ENCODE data around the gene NXF1.

The NXF1 gene

GRCh38 chr11:62842171-62842741, 37.0 kb upstream of the NXF1 start:
- CTCF ChIA-PET = interaction anchor here (0.6 to 1.9 kb wide), 4 partner anchors 19 to 945 kb away, joined by 3 to 7 read pairs (median 4); no protein-coding TSS in a partner anchor
- POLR2A ChIA-PET = interaction anchor here (0.8 to 3.4 kb wide), 15 partner anchors 9 to 289 kb away, joined by 3 to 182 read pairs (median 16); partner anchors contain the start of genes EML3, LBHD1, NXF1 and SLC3A2
- TF ChIP-seq PRDM1 (tag by site-specific recombination; IDR thresholded peaks at IDR 0.05) (peak; percentile 81), ZNF175 (tag by site-specific recombination; IDR thresholded peaks at IDR 0.05) (no peak), ZNF292 (tag by site-specific recombination; IDR thresholded peaks at IDR 0.05; ENCODE audit: borderline replicate concordance, low read depth) (no peak), ZFHX2 (tag by site-specific recombination; conservative IDR thresholded peaks at IDR 0.05) (peak; percentile 58), ZNF560 (tag by site-specific recombination; IDR thresholded peaks at IDR 0.05; ENCODE audit: borderline replicate concordance) (no peak), BCL6B (tag by site-specific recombination; IDR thresholded peaks at IDR 0.05) (no peak), KLF1 (tag by site-specific recombination; IDR thresholded peaks at IDR 0.05) (no peak), ZNF701 (tag by site-specific recombination; IDR thresholded peaks at IDR 0.05) (no peak), ATF2 (tag by site-specific recombination; IDR thresholded peaks at IDR 0.05; ENCODE audit: low read depth) (no peak), ZNF558 (tag by site-specific recombination; IDR thresholded peaks at IDR 0.05) (no peak), ZNF223 (tag by site-specific recombination; IDR thresholded peaks at IDR 0.05) (no peak), ZNF248 (tag by site-specific recombination; IDR thresholded peaks at IDR 0.05) (no peak), ZBTB6 (tag by site-specific recombination; IDR thresholded peaks at IDR 0.05) (no peak), ZNF362 (tag by site-specific recombination; IDR thresholded peaks at IDR 0.05) (no peak), YY2 (tag by site-specific recombination; IDR thresholded peaks at IDR 0.05) (no peak), ZNF776 (tag by site-specific recombination; IDR thresholded peaks at IDR 0.05; ENCODE audit: borderline replicate concordance) (no peak), ZEB2 (tag by site-specific recombination; IDR thresholded peaks at IDR 0.05) (no peak), ZBTB48 (tag by site-specific recombination; IDR thresholded peaks at IDR 0.05) (no peak), ZNF341 (tag by site-specific recombination; IDR thresholded peaks at IDR 0.05; ENCODE audit: low read depth) (0 out of 2 replicates have a peak, but pooled peaks have one; percentile 20), ZNF629 (tag by site-specific recombination; IDR thresholded peaks at IDR 0.05) (no peak), ZNF530 (tag by site-specific recombination; IDR thresholded peaks at IDR 0.05; ENCODE audit: low read depth) (no peak), ZNF571 (tag by site-specific recombination; IDR thresholded peaks at IDR 0.05) (no peak), ZNF16 (tag by site-specific recombination; IDR thresholded peaks at IDR 0.05; ENCODE audit: low read depth) (no peak), ZNF174 (tag by site-specific recombination; IDR thresholded peaks at IDR 0.05) (no peak), WT1 (tag by site-specific recombination; IDR thresholded peaks at IDR 0.05) (no peak), ZNF26 (tag by site-specific recombination; IDR thresholded peaks at IDR 0.05) (no peak), ZNF157 (tag by site-specific recombination; IDR thresholded peaks at IDR 0.05) (no peak), ZNF324 (tag by site-specific recombination; IDR thresholded peaks at IDR 0.05) (0 out of 2 replicates have a peak, but pooled peaks have one; percentile 26), HOXC10 (CRISPR knock-in tag; IDR thresholded peaks at IDR 0.05) (no peak), ZNF707 (tag by site-specific recombination; IDR thresholded peaks at IDR 0.05) (no peak), KLF8 (tag by site-specific recombination; IDR thresholded peaks at IDR 0.05) (no peak)

More at GRCh38 chr11:62842171-62842741, 37.0 kb upstream of the NXF1 start:
- no peaks in the 10 kb centered on the region for H3K9me3 ChIP-seq (ENCODE audit: control insufficient read depth, insufficient read depth, low read depth, low read length)
- peaks cover 0 to 5% of the 10 kb centered on the region in 2 experiments; a peak in 2 of 3 replicates for H3K36me3 ChIP-seq (ENCODE audit: control insufficient read depth in 2 of 2, insufficient read depth in 1 of 2, low read length in 2 of 2)
- H3K27ac ChIP-seq (ENCODE audit: extremely low read depth, low read depth, low read length) = peak overlapping the region; percentile 92
- no peaks in the 10 kb centered on the region for H3K4me1 ChIP-seq (ENCODE audit: control insufficient read depth, insufficient read depth, low read length)
- H3K4me3 ChIP-seq (ENCODE audit: low read depth, low read length) = peak overlapping the region; percentile 42

Data from HEK293 (cell line).